ENCODE measurements around the gene MYH7. TPM values are rescaled to one million over a fixed set of nuclear protein-coding genes. Genes with fewer than 3 reads are reported as not detected.
"Not testable (repeated sequence)": the region's sequence is repeated elsewhere in the genome, so short reads cannot be mapped to it uniquely, and the experiment has no call there.

The MYH7 gene
- total and polyA plus RNA-seq, 2 of the 4 experiments (the other 2 are of a cell fraction) = not detected

GRCh38 chr14:23419646-23420045, 15.8 kb downstream of the MYH7 start:
- H4K8ac ChIP-seq (ENCODE audit: low read depth in 2 of 2, low read length in 2 of 2); H3K18ac ChIP-seq (ENCODE audit: low read depth, low read length); H3K14ac ChIP-seq (replicated peaks; ENCODE audit: low read depth, low read length); dilution Hi-C loops (cut with HindIII; ENCODE audit: low sequenced_read_pairs, unreplicated experiment); H4K20me1 ChIP-seq (ENCODE audit: insufficient read depth, low read length); H3K4me2 ChIP-seq (ENCODE audit: low read depth, low read length); H3K56ac ChIP-seq (ENCODE audit: extremely low read depth, insufficient read depth, low read length); H3K4ac ChIP-seq (ENCODE audit: low read depth, low read length); H2BK5ac ChIP-seq (ENCODE audit: low read depth, low read length, poor library complexity, severe bottlenecking); H4K91ac ChIP-seq (ENCODE audit: insufficient read depth, low read depth, low read length); ATAC-seq (ENCODE audit: low read depth); H3K4me1 ChIP-seq (ENCODE audit: control insufficient read depth, insufficient read depth, low read length); H3K9me3 ChIP-seq (ENCODE audit: control insufficient read depth, insufficient read depth, low read length); H2AK5ac ChIP-seq (ENCODE audit: low read depth, low read length); in situ Hi-C loops (cut with MboI; ENCODE audit: low sequenced_read_pairs); H3K36me3 ChIP-seq (ENCODE audit: control insufficient read depth, insufficient read depth, low read length); DNase-seq; H2AK9ac ChIP-seq (replicated peaks; ENCODE audit: low read depth, low read length, poor library complexity); H3K23ac ChIP-seq (ENCODE audit: low read depth, low read length); BruUV-seq (replicated peaks); H3K4me3 ChIP-seq (ENCODE audit: insufficient read depth, low read depth, low read length); CTCF ChIA-PET; intact Hi-C loops (cut with micrococcal nuclease); H3K9ac ChIP-seq (ENCODE audit: low read depth, low read length); H3K79me1 ChIP-seq (ENCODE audit: low read depth in 1 of 2, low read length in 2 of 2); H3K9me1 ChIP-seq (ENCODE audit: insufficient read depth, low read length); H3K27ac ChIP-seq (ENCODE audit: insufficient read depth, low read length); H2BK20ac ChIP-seq (ENCODE audit: low read depth, low read length); H2BK120ac ChIP-seq (ENCODE audit: low read depth, low read length); H2AFZ ChIP-seq (replicated peaks; ENCODE audit: low read length, poor library complexity); H2BK15ac ChIP-seq (ENCODE audit: low read depth, low read length); H4K5ac ChIP-seq (ENCODE audit: low read depth, low read length); POLR2A ChIA-PET (ENCODE audit: unreplicated experiment): not testable (repeated sequence)
- no CpG with 5 or more reads among the region's 17 CpGs for WGBS, 2 experiments (ENCODE audit: extremely low coverage in 2 of 2, insufficient read length in 1 of 2)
- H3K27me3 ChIP-seq (ENCODE audit: control insufficient read depth, insufficient read depth, low read length) = peaks cover 16% of the 10 kb centered on the region
